IMR-90 (cell line): ENCODE measurements around the gene ATP5F1B.

Experiments used
- FOS ChIP-seq: fragments of 150-350 bp; IDR thresholded peaks from 2 replicates; pipeline ENCODE4 v1.6.1; 2016; ENCODE audit warnings: low read depth, low read length
- MAFK ChIP-seq: IDR thresholded peaks from 2 replicates; pipeline ENCODE4 v1.6.1; 2012; ENCODE audit warnings: low read depth, low read length, improper control_type of control experiment
- MXI1 ChIP-seq: IDR thresholded peaks from 2 replicates; pipeline ENCODE4 v1.6.1; 2012; ENCODE audit warnings: low read depth, mild to moderate bottlenecking, low read length, moderate library complexity, borderline replicate concordance
- POLR2A ChIP-seq: IDR thresholded peaks from 2 replicates; pipeline ENCODE4 v1.6.1; 2012; ENCODE audit warnings: mild to moderate bottlenecking, low read depth, low read length
- RAD21 ChIP-seq: IDR thresholded peaks from 2 replicates; pipeline ENCODE4 v1.6.1; 2012; ENCODE audit warnings: low read length, improper control_type of control experiment
- RFX5 ChIP-seq: IDR thresholded peaks from 2 replicates; pipeline ENCODE4 v1.8.0; 2012; ENCODE audit warnings: low read depth, mild to moderate bottlenecking, low read length, moderate library complexity
- SMC3 ChIP-seq: fragments of 150-350 bp; IDR thresholded peaks from 2 replicates; pipeline ENCODE4 v1.6.1; 2016; ENCODE audit warnings: low read depth, mild to moderate bottlenecking, antibody characterized with exemption, low read length, moderate library complexity
- TF ChIP-seq, protein P1 (sequence below): conservative IDR thresholded peaks from 2 replicates; pipeline ENCODE4 v1.5.1; 2012; ENCODE audit warnings: mild to moderate bottlenecking, low read depth, low read length, improper control_type of control experiment
- TF ChIP-seq, protein P2 (sequence below): fragments of 150-350 bp; IDR thresholded peaks from 2 replicates; pipeline ENCODE4 v1.6.1; 2017; ENCODE audit warnings: mild to moderate bottlenecking, antibody characterized with exemption, low read length, low read depth

DNA sequence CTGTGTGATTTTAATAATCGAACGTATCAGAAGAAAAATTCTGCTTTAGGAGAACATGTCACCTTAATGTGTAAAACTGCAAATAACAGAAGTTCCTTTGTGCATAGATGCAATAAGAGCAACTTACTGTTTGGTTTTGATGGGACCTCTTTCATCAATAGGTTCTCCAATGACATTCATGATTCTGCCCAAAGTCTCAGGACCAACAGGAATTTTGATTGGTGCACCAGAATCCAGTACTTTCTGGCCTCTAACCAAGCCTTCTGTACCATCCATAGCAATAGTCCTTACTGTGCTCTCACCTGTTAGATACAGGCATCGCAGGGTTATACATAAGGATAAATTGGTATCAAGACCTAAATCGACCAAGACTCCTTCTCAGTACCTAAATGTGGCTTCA is 1.1 kb downstream of the ATP5F1B start:
- TF ChIP-seq POLR2A (no peak), FOS (no peak), RAD21 (no peak), SMC3 (no peak), RFX5 (no peak), MXI1 (no peak), MAFK (no peak)
- TF ChIP-seq, protein P1, sequence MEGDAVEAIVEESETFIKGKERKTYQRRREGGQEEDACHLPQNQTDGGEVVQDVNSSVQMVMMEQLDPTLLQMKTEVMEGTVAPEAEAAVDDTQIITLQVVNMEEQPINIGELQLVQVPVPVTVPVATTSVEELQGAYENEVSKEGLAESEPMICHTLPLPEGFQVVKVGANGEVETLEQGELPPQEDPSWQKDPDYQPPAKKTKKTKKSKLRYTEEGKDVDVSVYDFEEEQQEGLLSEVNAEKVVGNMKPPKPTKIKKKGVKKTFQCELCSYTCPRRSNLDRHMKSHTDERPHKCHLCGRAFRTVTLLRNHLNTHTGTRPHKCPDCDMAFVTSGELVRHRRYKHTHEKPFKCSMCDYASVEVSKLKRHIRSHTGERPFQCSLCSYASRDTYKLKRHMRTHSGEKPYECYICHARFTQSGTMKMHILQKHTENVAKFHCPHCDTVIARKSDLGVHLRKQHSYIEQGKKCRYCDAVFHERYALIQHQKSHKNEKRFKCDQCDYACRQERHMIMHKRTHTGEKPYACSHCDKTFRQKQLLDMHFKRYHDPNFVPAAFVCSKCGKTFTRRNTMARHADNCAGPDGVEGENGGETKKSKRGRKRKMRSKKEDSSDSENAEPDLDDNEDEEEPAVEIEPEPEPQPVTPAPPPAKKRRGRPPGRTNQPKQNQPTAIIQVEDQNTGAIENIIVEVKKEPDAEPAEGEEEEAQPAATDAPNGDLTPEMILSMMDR: no peak
- TF ChIP-seq, protein P2, sequence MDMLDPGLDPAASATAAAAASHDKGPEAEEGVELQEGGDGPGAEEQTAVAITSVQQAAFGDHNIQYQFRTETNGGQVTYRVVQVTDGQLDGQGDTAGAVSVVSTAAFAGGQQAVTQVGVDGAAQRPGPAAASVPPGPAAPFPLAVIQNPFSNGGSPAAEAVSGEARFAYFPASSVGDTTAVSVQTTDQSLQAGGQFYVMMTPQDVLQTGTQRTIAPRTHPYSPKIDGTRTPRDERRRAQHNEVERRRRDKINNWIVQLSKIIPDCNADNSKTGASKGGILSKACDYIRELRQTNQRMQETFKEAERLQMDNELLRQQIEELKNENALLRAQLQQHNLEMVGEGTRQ: no peak
